ENCODE measurements around the gene CREG1.
"Not testable (repeated sequence)": the region's sequence is repeated elsewhere in the genome, so short reads cannot be mapped to it uniquely, and the experiment has no call there.

Gene CREG1

GRCh38 chr1:167564612-167565270 is 11.2 kb upstream of the CREG1 start:
- no peak for DNase-seq (ENCODE audit: low read depth, low spot score)

GRCh38 chr1:167563579-167564246 is 10.2 kb upstream of the CREG1 start:
- DNase-seq (ENCODE audit: low read depth, low spot score), result no peak

DNA sequence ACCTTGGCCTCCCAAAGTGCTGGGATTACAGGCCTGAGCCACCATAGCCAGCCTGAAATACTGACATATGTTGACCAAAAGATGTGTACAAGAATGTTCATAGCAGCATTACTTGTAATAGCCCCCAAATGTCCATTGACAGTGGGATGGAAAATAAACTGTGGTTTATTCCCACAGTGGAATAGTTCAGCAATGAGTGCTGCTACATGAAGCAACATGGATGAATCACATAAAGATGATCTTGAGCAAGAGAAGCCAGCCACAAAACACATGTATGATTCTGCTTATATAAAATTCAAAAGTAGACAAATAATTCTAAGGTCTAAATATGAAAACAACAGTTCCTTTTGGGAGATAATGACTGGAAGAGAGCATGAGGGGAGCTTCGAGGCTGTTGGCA is 9.1 kb upstream of the CREG1 start:
- no peak for DNase-seq (ENCODE audit: low read depth, low spot score)

DNA sequence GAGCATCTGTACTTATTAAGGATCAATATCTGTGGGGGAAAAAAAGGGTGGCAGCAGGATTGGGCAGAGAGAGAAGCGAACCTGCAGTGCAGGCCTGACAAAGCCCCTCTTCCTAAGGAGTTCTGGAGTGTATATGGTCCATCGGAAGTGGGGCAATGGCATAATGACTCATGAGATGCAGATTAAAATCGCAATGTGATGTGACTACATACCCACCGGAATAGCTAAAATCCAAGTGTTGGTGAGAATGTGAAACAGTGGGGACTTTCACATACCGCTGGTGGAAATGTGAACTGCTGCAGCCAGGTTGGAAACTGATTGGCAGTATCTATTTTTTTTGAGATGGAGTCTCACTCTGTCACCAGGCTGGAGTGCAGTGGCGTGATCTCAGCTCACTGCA is 8.2 kb upstream of the CREG1 start:
- no peak for DNase-seq (ENCODE audit: low read depth, low spot score)

- DNase-seq (ENCODE audit: low read depth, low spot score), result no peak
Measured at GRCh38 chr1:167555971-167556714, 2.6 kb upstream of the CREG1 start.

GRCh38 chr1:167555072-167555471 is 1.5 kb upstream of the CREG1 start:
- not testable (repeated sequence) for DNase-seq (ENCODE audit: low read depth, low spot score)

DNA sequence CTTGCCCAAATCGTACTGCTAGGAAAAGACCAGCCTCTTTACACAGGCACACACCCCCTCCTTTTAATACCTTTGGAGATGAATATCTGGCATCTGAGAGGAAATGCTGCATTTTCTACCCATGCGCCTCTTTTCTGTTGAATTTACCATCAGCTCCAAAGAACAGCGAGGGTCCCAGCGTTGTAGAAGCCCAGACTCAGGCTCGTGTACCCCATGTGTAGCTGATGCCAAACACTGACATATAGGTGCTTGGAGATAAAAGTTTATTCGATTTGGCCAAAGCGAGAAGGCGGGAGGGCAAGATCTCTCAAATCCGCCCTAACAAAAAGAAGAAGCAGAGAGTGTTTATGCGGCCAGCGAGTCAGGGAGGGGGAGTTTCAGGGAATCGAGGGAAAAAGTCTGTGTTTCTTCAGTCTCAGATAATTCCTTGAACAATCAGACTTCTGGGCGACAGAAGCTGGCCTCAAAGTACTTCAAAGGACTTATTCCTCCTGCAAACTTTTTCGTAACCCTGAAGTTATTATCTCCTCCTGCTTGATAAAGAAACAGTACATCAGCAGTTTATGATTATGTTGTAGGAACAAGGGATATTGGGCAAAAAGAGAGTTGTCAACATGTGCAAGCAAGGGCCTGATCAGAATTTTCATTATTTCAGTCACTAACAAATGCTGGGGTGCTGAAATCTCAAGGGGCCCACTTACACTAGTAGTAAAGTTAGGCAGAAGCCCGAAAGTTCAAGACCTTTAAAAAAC is 642 bp upstream of the CREG1 start:
- no peak for DNase-seq (ENCODE audit: low read depth, low spot score)

GRCh38 chr1:167551362-167551761 is 2.2 kb downstream of the CREG1 start:
- no peak for DNase-seq (ENCODE audit: low read depth, low spot score)

GRCh38 chr1:167548059-167548932 is 5.3 kb downstream of the CREG1 start:
- DNase-seq (ENCODE audit: low read depth, low spot score), result no peak

- no peak for DNase-seq (ENCODE audit: low read depth, low spot score)
Measured at GRCh38 chr1:167546935-167547334, 6.6 kb downstream of the CREG1 start.

DNA sequence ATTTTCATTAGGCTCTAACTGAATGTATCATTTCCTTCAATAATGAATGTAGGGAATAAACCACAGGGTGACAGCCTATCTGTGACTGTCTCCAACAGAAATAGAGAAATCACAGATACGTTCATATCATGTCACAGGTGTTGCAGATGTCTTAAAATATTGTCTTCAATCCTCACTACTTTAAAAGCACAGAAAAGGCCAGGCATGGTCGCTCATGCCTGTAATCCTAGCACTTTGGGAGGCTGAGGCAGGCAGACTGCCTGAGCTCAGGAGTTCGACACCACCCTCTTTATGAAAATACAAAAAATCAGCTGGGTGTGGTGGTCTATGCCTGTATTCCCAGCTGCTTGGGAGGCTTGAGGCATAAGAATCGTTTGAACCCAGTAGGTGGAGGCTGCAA is 8.2 kb downstream of the CREG1 start:
- DNase-seq (ENCODE audit: low read depth, low spot score), result no peak

- DNase-seq (ENCODE audit: low read depth, low spot score), result no peak
Measured at GRCh38 chr1:167544447-167545093, 9.0 kb downstream of the CREG1 start.

DNA sequence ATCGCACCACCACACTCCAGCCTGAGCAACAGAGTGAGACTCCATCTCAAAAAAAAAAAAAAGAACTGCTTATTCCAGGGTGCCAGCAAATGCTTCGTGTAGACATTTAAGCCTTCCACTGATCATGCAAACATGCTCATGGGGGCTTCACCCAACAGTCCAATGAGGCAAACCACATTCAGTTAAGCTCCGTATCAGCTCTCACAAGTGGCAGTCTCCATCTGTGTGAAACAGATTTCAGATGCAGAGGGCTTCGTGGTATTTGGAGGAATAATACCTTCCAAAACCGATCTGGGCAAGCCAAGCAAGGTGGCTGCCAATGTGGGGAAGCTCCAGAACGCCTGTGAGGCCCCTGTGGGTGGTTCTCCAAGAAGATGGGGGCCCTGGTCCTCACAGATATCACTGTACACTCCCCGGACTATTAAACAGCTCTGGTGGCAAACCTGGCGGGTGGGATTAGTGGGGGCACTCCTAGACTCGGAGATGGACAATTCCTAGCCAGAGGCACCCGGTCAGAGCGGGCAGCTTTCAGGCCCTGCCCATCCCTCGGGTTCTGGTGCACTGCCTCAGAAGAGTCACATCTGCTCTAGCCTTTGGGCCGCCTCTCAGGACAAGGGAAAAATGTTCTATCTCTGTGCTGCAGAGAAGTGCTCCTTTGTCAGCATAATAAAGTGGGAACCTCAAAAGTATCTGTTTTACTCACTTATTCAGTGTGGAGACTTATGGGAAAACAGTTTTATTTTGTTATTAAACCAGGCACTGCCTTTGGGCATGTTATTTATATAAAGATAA is 10.2 kb downstream of the CREG1 start:
- DNase-seq (ENCODE audit: low read depth, low spot score), result no peak

GRCh38 chr1:167542109-167543032 is 11.2 kb downstream of the CREG1 start:
- DNase-seq (ENCODE audit: low read depth, low spot score), result no peak

- DNase-seq (ENCODE audit: low read depth, low spot score), result no peak
Measured at GRCh38 chr1:167541610-167542009, 12.0 kb downstream of the CREG1 start.

DNA sequence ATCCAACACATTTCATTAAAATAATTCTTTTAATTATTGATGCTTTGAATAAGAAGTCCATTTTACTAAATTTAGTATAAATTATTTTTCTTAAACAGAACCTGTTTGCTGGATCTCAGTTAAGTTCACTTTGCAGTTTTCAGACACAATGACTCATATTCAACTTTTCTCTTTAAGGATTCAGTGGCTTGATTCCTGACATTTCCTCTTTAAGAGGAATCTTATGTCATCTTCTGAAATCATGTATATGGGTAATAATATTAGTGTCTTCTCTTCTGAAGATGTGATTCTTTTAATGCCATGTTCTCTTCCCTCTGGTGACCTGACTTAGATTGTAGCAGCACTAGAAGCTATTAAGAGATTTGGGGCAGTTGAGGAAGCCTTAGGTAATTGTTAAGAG is 12.6 kb downstream of the CREG1 start:
- no peak for DNase-seq (ENCODE audit: low read depth, low spot score)

- DNase-seq (ENCODE audit: low read depth, low spot score), result no peak
Measured at GRCh38 chr1:167538657-167539056, 14.9 kb downstream of the CREG1 start.

GRCh38 chr1:167533851-167534300 is 19.7 kb downstream of the CREG1 start:
- DNase-seq (ENCODE audit: low read depth, low spot score), result no peak
